Activated T-helper 17 cell treated with anti-CD3 and anti-CD28 coated beads, Interleukin-2, amount 50 U/mL, for 72 hours (primary cell): Measurements from ENCODE around the gene PLPPR5. TPM values are rescaled to one million over a fixed set of nuclear protein-coding genes. Genes with fewer than 3 reads are reported as not detected.

Source experiments
- ATAC-seq: fragments of 150-1000 bp; cut with Tn5 transposase; replicated peaks from 2 replicates; pipeline ENCODE4 v1.10.0; 2021; ENCODE audit warnings: mild to moderate bottlenecking, moderate library complexity
- H3K27ac Mint-ChIP-seq: one replicate; pipeline ENCODE4 v1.8.0; 2022; ENCODE audit warnings: mixed read lengths
- H3K27me3 Mint-ChIP-seq: one replicate; pipeline ENCODE4 v1.8.0; 2022; ENCODE audit warnings: mixed read lengths
- H3K36me3 Mint-ChIP-seq: one replicate; pipeline ENCODE4 v1.8.0; 2022; ENCODE audit warnings: low read depth, mild to moderate bottlenecking, mixed read lengths
- H3K4me1 Mint-ChIP-seq: one replicate; pipeline ENCODE4 v1.8.0; 2022; ENCODE audit warnings: mixed read lengths
- H3K4me3 Mint-ChIP-seq: one replicate; pipeline ENCODE4 v1.8.0; 2022; ENCODE audit warnings: mild to moderate bottlenecking, mixed read lengths
- H3K9me3 Mint-ChIP-seq: one replicate; pipeline ENCODE4 v1.8.0; 2022; ENCODE audit warnings: mixed read lengths
- total RNA-seq, 2 donors: library from RNA; stranded (reverse); gene quantifications; one replicate each; pipeline ENCODE4 v1.2.3, GENCODE V29; 2022

Gene PLPPR5
- total RNA-seq, 2 donors from 2014 or later, result not detected

DNA sequence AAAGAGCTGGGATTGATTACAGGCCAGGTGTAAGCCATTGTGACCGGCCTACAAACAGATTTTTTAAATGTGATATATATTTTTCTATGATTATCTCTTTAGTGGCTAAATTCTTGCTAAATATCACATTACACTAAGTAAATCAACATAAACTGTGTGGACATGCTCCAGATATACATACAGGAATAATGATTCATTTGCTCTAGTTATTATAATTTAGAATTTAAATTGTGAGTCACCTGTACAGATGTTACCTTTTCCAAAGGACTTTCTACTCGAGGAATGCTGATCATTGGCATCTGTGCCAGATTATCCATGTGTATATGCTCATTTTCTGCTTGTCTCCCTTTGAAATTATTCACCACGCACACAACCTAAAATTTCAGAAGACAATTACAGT lies 90.1 kb downstream of the PLPPR5 start:
- no peak overlapping the region for H3K4me3 Mint-ChIP-seq
- H3K27me3 Mint-ChIP-seq, result no peaks in the 10 kb centered on the region
- H3K4me1 Mint-ChIP-seq, result no peaks in the 10 kb centered on the region
- H3K9me3 Mint-ChIP-seq, result no peaks in the 10 kb centered on the region
- H3K27ac Mint-ChIP-seq, result no peak overlapping the region
- ATAC-seq, result no peak
- H3K36me3 Mint-ChIP-seq, result no peaks in the 10 kb centered on the region

DNA sequence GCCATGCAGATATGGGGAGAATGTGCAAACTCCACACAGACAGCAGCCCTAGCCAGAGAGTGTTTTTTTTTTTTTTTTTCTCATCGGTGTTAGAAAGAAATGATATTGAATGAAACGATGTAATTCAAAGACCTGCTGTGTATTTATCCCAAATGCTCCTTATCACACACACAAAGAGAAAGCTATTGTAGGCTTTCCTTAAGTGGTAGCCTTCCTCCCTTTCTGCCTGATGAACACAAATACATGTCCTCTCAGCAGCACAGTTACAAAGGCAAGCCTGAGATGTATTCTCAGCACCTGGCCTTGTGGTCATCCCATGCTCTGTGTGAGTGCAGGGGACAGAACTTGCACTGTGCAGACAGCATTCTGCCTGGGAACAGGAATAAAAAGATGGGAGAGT lies 93.8 kb downstream of the PLPPR5 start:
- Mint-ChIP-seq H3K9me3 (no peaks in the 10 kb centered on the region), H3K27me3 (no peaks in the 10 kb centered on the region), H3K36me3 (no peaks in the 10 kb centered on the region), H3K4me1 (no peaks in the 10 kb centered on the region), H3K27ac (no peak overlapping the region), H3K4me3 (no peak overlapping the region)
- ATAC-seq, result no peak

DNA sequence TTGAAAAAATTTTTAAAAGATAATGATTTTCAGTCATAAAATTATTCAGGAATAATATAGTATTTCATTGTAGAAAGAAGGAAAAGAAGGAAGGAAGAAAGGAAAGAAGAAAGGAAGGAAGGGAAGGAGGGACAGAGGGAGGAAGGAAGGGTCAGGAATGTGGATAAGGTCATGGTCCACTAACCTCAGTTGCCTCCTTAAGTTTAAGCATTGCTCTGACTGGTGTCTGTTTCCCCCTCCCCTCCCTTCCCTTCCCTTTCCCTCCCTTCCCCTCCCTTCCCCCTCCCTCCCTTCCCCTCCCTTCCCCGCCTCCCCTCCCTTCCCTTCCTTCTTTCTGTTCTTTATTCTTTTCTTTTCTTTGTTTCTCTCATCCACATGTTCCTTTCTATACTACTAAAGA lies 95.7 kb downstream of the PLPPR5 start:
- Mint-ChIP-seq H3K9me3 (no peaks in the 10 kb centered on the region), H3K27ac (no peak overlapping the region), H3K36me3 (no peaks in the 10 kb centered on the region), H3K27me3 (no peaks in the 10 kb centered on the region), H3K4me1 (no peaks in the 10 kb centered on the region), H3K4me3 (no peak overlapping the region)
- no peak for ATAC-seq

- no peaks in the 10 kb centered on the region for H3K36me3 Mint-ChIP-seq
- no peaks in the 10 kb centered on the region for H3K27me3 Mint-ChIP-seq
- H3K27ac Mint-ChIP-seq, result no peak overlapping the region
- H3K9me3 Mint-ChIP-seq, result no peaks in the 10 kb centered on the region
- H3K4me1 Mint-ChIP-seq, result no peaks in the 10 kb centered on the region
- no peak for ATAC-seq
- H3K4me3 Mint-ChIP-seq, result no peak overlapping the region
Observed at GRCh38 chr1:98906809-98907208, 97.9 kb downstream of the PLPPR5 start.

- no peaks in the 10 kb centered on the region for H3K36me3 Mint-ChIP-seq
- no peak overlapping the region for H3K27ac Mint-ChIP-seq
- no peak overlapping the region for H3K4me3 Mint-ChIP-seq
- no peak for ATAC-seq
- no peaks in the 10 kb centered on the region for H3K9me3 Mint-ChIP-seq
- no peaks in the 10 kb centered on the region for H3K4me1 Mint-ChIP-seq
- H3K27me3 Mint-ChIP-seq, result no peaks in the 10 kb centered on the region
Observed at GRCh38 chr1:98906361-98906760, 98.3 kb downstream of the PLPPR5 start.

DNA sequence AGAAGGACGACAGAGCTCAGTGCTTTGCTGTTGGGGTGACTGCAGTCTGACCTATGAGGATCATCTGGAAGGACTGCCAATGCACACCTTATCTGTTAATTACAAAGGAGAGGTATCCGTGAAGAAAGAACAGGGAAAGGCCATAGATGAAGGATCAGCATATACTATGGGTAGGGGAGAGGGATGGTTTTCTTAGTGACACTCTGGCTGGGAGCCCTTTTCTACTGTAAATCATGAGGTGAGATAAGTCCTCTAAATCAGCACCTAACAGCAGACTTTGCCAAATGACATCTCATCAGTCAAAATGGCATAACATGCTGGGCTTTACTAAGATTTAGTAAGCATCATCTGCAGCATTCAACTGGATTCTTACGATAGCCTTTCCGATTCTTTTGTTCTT lies 100.0 kb downstream of the PLPPR5 start:
- H3K27ac Mint-ChIP-seq, result no peak overlapping the region
- ATAC-seq, result no peak
- no peaks in the 10 kb centered on the region for H3K9me3 Mint-ChIP-seq
- no peaks in the 10 kb centered on the region for H3K27me3 Mint-ChIP-seq
- H3K4me1 Mint-ChIP-seq, result no peaks in the 10 kb centered on the region
- no peaks in the 10 kb centered on the region for H3K36me3 Mint-ChIP-seq
- no peak overlapping the region for H3K4me3 Mint-ChIP-seq

DNA sequence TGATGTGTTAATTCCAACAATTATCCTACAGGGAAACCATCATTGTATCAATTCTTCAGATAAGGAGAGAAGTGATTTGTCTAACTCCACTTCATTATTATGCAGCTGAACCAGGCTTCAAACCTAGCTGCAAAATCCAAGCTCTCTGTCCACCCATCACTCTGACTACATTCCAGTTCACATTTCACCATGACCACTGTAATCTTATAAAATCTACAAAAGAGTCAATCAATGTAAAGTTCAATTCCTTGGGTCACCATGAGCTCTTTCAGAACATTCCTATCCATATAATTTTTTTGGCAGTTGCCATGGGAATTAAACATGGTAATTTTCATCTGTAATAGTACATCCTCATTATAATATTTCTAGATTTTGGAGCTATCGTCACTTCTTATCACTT lies 100.9 kb downstream of the PLPPR5 start:
- H3K9me3 Mint-ChIP-seq, result no peaks in the 10 kb centered on the region
- no peaks in the 10 kb centered on the region for H3K36me3 Mint-ChIP-seq
- no peaks in the 10 kb centered on the region for H3K4me1 Mint-ChIP-seq
- no peaks in the 10 kb centered on the region for H3K27me3 Mint-ChIP-seq
- no peak overlapping the region for H3K4me3 Mint-ChIP-seq
- no peak overlapping the region for H3K27ac Mint-ChIP-seq
- ATAC-seq, result no peak

DNA sequence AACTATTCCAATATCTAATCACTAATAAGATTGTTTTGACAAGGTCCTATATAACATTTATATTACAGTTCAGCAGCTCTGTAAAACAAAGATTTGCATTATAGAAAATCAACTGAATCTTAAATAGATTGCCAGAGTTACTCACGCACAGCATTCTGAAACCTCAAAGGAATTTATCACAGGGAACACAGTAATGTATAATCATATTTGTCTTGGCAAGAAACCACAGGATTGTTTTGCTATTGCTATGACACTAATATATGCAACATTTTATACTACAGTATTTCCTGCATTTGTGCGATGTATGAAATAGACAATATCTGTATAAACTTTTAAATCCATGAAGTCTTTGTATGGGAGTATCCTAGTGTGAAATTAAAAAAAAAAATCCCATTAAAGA lies 101.4 kb downstream of the PLPPR5 start:
- no peak for ATAC-seq
- Mint-ChIP-seq H3K36me3 (no peaks in the 10 kb centered on the region), H3K4me3 (no peak overlapping the region), H3K27ac (no peak overlapping the region), H3K9me3 (no peaks in the 10 kb centered on the region), H3K4me1 (no peaks in the 10 kb centered on the region), H3K27me3 (no peaks in the 10 kb centered on the region)

- H3K27ac Mint-ChIP-seq, result no peak overlapping the region
- H3K4me1 Mint-ChIP-seq, result no peaks in the 10 kb centered on the region
- no peaks in the 10 kb centered on the region for H3K36me3 Mint-ChIP-seq
- no peaks in the 10 kb centered on the region for H3K27me3 Mint-ChIP-seq
- no peak overlapping the region for H3K4me3 Mint-ChIP-seq
- ATAC-seq, result no peak
- peaks cover 10% of the 10 kb centered on the region for H3K9me3 Mint-ChIP-seq
Observed at GRCh38 chr1:98898940-98899339, 105.7 kb downstream of the PLPPR5 start.

DNA sequence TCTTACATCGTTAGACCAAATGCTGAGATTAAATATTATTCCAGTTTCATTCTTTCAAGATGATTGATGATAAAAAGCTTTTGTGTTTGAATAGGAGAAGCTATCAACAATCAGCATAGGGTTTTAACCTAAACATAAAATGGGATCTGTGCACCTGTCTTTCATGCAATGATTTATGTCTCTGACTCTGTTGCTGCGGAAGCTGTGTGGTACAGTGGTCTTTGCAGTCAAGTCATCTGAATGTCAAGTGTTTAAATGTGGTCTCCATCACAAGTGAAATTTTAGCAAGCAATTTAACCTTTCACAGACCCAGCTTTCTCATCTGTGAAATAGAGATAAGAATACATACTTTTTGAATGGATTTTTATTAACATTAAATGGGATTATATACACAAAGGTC lies 107.2 kb downstream of the PLPPR5 start:
- Mint-ChIP-seq H3K9me3 (peaks cover 10% of the 10 kb centered on the region), H3K4me1 (no peaks in the 10 kb centered on the region), H3K27me3 (no peaks in the 10 kb centered on the region), H3K27ac (no peak overlapping the region), H3K36me3 (no peaks in the 10 kb centered on the region), H3K4me3 (no peak overlapping the region)
- ATAC-seq, result no peak

GRCh38 chr1:98896711-98897445 lies 107.8 kb downstream of the PLPPR5 start:
- H3K9me3 Mint-ChIP-seq, result peaks cover 10% of the 10 kb centered on the region
- no peaks in the 10 kb centered on the region for H3K36me3 Mint-ChIP-seq
- H3K4me1 Mint-ChIP-seq, result no peaks in the 10 kb centered on the region
- ATAC-seq, result no peak
- H3K4me3 Mint-ChIP-seq, result no peak overlapping the region
- no peaks in the 10 kb centered on the region for H3K27me3 Mint-ChIP-seq
- H3K27ac Mint-ChIP-seq, result no peak overlapping the region

DNA sequence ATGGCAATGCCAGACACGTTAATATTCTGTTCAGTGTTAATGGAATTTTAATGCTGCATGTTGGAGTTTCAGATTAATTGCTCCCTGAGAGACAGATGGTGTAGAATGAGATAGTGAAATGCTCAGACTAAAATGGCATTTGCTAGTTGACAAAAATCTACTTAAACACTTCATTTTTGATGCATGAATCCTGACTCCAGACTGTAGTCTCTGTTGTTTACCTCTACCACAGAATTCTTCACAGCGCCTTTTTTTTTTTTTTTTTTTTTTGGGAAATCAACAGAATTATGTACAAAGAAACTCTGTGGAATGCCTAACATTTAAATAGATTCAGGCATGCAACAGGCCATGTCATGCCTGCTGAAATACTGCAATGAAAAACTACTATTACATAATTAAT lies 111.3 kb downstream of the PLPPR5 start:
- Mint-ChIP-seq H3K36me3 (no peaks in the 10 kb centered on the region), H3K4me3 (no peak overlapping the region), H3K27me3 (no peaks in the 10 kb centered on the region), H3K4me1 (no peaks in the 10 kb centered on the region), H3K27ac (no peak overlapping the region), H3K9me3 (peaks cover 10% of the 10 kb centered on the region)
- ATAC-seq, result no peak

- no peak overlapping the region for H3K27ac Mint-ChIP-seq
- no peak for ATAC-seq
- no peaks in the 10 kb centered on the region for H3K36me3 Mint-ChIP-seq
Observed at GRCh38 chr1:98888869-98889268, 115.8 kb downstream of the PLPPR5 start.

DNA sequence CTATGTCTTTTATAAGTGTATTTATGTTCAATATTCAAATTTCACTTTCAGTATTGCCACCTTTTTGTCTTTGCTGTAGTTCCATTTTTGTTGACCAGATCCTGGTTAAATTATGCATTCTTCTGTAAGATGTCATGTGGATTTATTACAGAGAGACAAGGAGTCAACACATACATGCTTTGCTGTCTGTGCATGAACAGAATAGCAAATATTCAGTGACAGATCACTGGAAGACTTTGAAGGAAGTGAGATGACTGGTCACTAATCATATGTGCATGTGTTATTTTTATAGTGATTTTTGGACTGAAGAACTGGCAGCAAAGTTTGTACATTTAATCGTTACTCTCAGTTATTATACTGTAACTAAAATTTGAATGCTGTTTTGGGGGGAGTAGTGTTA lies 117.2 kb downstream of the PLPPR5 start:
- Mint-ChIP-seq H3K4me1 (peaks cover 4% of the 10 kb centered on the region), H3K27ac (no peak overlapping the region), H3K36me3 (no peaks in the 10 kb centered on the region), H3K9me3 (no peaks in the 10 kb centered on the region), H3K4me3 (no peak overlapping the region), H3K27me3 (no peaks in the 10 kb centered on the region)
- ATAC-seq, result no peak

More at GRCh38 chr1:98888869-98889268, 115.8 kb downstream of the PLPPR5 start:
- peaks cover 4% of the 10 kb centered on the region for H3K4me1 Mint-ChIP-seq
- no peaks in the 10 kb centered on the region for H3K27me3 Mint-ChIP-seq
- no peaks in the 10 kb centered on the region for H3K9me3 Mint-ChIP-seq
- H3K4me3 Mint-ChIP-seq, result no peak overlapping the region

DNA sequence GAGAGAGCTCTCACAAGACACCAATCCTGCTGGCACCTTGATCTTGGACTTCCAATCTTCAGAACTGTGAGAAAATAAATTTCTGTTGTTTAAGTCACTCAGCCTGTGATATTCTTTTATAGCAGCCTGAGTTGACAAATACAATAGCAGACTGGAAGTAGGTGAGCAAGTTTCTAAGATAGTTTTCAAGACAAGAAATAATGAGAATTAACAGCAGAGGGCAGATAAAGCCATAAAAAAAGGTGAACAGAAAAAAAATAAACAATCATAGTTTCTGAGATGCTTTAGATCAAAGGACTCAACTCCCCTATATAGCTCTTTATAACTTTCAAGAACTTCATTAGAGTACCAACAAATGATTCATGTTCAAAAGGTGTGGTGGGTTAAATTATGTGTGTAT lies 119.8 kb downstream of the PLPPR5 start:
- Mint-ChIP-seq H3K4me3 (no peak overlapping the region), H3K27ac (no peak overlapping the region), H3K27me3 (no peaks in the 10 kb centered on the region), H3K9me3 (peaks cover 5% of the 10 kb centered on the region), H3K36me3 (no peaks in the 10 kb centered on the region), H3K4me1 (peaks cover 4% of the 10 kb centered on the region)
- no peak for ATAC-seq

- Mint-ChIP-seq H3K4me1 (peaks cover 4% of the 10 kb centered on the region), H3K9me3 (peaks cover 5% of the 10 kb centered on the region), H3K36me3 (no peaks in the 10 kb centered on the region), H3K27me3 (no peaks in the 10 kb centered on the region), H3K4me3 (no peak overlapping the region), H3K27ac (no peak overlapping the region)
- no peak for ATAC-seq
Observed at GRCh38 chr1:98881901-98882300, 122.8 kb downstream of the PLPPR5 start.
